K562 (cell line): ENCODE results near the gene MAGEB6B. TPM values are rescaled to one million over a fixed set of nuclear protein-coding genes. Genes with fewer than 3 reads are reported as not detected.

Experiments used
- ATAC-seq: fragments of 200-7000 bp; cut with Tn5 transposase; 3 replicates; pipeline ENCODE4 v1.9.1; 2020; ENCODE audit warnings: moderate library complexity
- BruUV-seq: library from RNA; stranded (reverse); fragments of 400-500 nt; replicated peaks from 2 replicates; lab custom pipeline; 2021; lab: Mats Ljungman, UMichigan
- CTCF ChIA-PET: fragments of 300-600 bp; formaldehyde crosslinking; extraction: SDS; loops from one replicate; lab custom pipeline; 2021; ENCODE audit warnings: low intra/inter-chr PET ratio; lab: Yijun Ruan, JAX
- POLR2A ChIA-PET: fragments of 300-600, 350-650 bp; sonication (Branson Sonifier 250); formaldehyde crosslinking; extraction: SDS; loops from one replicate; lab custom pipeline; 2021; ENCODE audit warnings: antibody characterized with exemption, inconsistent platforms; lab: Yijun Ruan, JAX
- DNase-seq, 4 experiments: peaks; one replicate each; pipeline versions ENCODE4 v3.0.0 to v3.0.0-alpha.2; 2011 to 2018; ENCODE audit warnings: low spot score in 3 of 4, mixed read lengths in 3 of 4; ENCODE audit errors: extremely low read depth in 1 of 4
- FAIRE-seq: peaks from 2 replicates; lab custom pipeline; 2011; peaks lifted over from hg19 to GRCh38; lab: Jason Lieb, UNC
- H2AFZ ChIP-seq: 2 replicates; pipeline ENCODE4 v1.6.0; 2011; ENCODE audit warnings: low read depth, low read length, control low read depth, inconsistent platforms
- H3K27ac ChIP-seq: fragments of 200-600 bp; 3 replicates; pipeline ENCODE4 v1.8.0; 2011; ENCODE audit warnings: low read depth, mild to moderate bottlenecking, control low read depth, inconsistent platforms, low read length, moderate library complexity, mixed read lengths; ENCODE audit errors: extremely low read depth
- H3K27me3 ChIP-seq, 2 experiments: fragments of 300-600 bp in 1 of 2; 2 replicates in 1 of 2; 3 replicates in 1 of 2; pipeline versions ENCODE4 v1.6.0 to v1.8.0; 2011; ENCODE audit warnings: inconsistent platforms in 2 of 2, low read length in 2 of 2, mild to moderate bottlenecking in 1 of 2, mixed read lengths in 1 of 2, moderate library complexity in 1 of 2; ENCODE audit not compliant: control insufficient read depth in 2 of 2, insufficient read depth in 2 of 2
- H3K36me3 ChIP-seq: fragments of 300-600 bp; 3 replicates; pipeline ENCODE4 v1.8.0; 2011; ENCODE audit warnings: mild to moderate bottlenecking, low read length, inconsistent platforms; ENCODE audit not compliant: control insufficient read depth, insufficient read depth
- H3K4me1 ChIP-seq, 2 experiments: fragments of 200-600 bp in 1 of 2; replicated peaks in 1 of 2; 2 replicates in 1 of 2; 3 replicates in 1 of 2; pipeline versions ENCODE4 v1.5.1 to v1.8.0; 2011; ENCODE audit warnings: inconsistent platforms in 2 of 2, low read length in 2 of 2, mild to moderate bottlenecking in 1 of 2, mixed read lengths in 1 of 2, moderate library complexity in 1 of 2; ENCODE audit not compliant: control insufficient read depth in 2 of 2, insufficient read depth in 2 of 2
- H3K4me2 ChIP-seq: 2 replicates; pipeline ENCODE4 v1.6.1; 2011; ENCODE audit warnings: low read length, control low read depth, inconsistent platforms, mixed read lengths; ENCODE audit not compliant: insufficient read depth
- H3K4me3 ChIP-seq: fragments of 200-600 bp; sonication (generic), shearing (Covaris generic); 2 replicates; pipeline ENCODE4 v1.5.1; 2016; ENCODE audit warnings: control low read depth, inconsistent platforms
- H3K79me2 ChIP-seq: fragments of 200-600 bp; 3 replicates; pipeline ENCODE4 v1.8.0; 2011; ENCODE audit warnings: low read length, inconsistent platforms; ENCODE audit not compliant: control insufficient read depth, insufficient read depth
- H3K9ac ChIP-seq, 2 experiments: 2 replicates each; pipeline versions ENCODE4 v1.6.0 to v1.6.1; 2011; ENCODE audit warnings: low read depth in 2 of 2, low read length in 2 of 2, control low read depth in 1 of 2, inconsistent platforms in 1 of 2, mild to moderate bottlenecking in 1 of 2, mixed read lengths in 1 of 2; ENCODE audit not compliant: insufficient read depth in 1 of 2
- H3K9me1 ChIP-seq: one replicate; pipeline ENCODE4 v1.6.0; 2011; ENCODE audit warnings: inconsistent platforms, mild to moderate bottlenecking, low read length, moderate library complexity; ENCODE audit not compliant: control insufficient read depth, insufficient read depth
- H3K9me3 ChIP-seq: replicated peaks from 2 replicates; pipeline ENCODE4 v1.5.1; 2011; ENCODE audit warnings: low read depth, low read length, inconsistent platforms; ENCODE audit not compliant: control insufficient read depth, insufficient read depth
- H4K20me1 ChIP-seq: replicated peaks from 2 replicates; pipeline ENCODE4 v1.6.1; 2011; ENCODE audit warnings: low read length, inconsistent platforms, mixed read lengths; ENCODE audit not compliant: control insufficient read depth, insufficient read depth
- ASH1L ChIP-seq: fragments of 450-650 bp; IDR thresholded peaks from 2 replicates; pipeline ENCODE4 v1.6.1; 2018; ENCODE audit warnings: borderline replicate concordance, mild to moderate bottlenecking, low read depth; ENCODE audit not compliant: partially characterized antibody
- CBFA2T3 ChIP-seq: fragments of 450-650 bp; IDR thresholded peaks from 2 replicates; pipeline ENCODE4 v1.6.1; 2017
- CCNT2 ChIP-seq: IDR thresholded peaks from 2 replicates; pipeline ENCODE4 v1.6.1; 2011; ENCODE audit warnings: borderline replicate concordance, low read depth, mild to moderate bottlenecking, moderate library complexity, mixed read lengths, low read length; ENCODE audit not compliant: insufficient read length; ENCODE audit errors: extremely low read depth
- GTF2A2 ChIP-seq: IDR thresholded peaks from 2 replicates; pipeline ENCODE4 v1.6.1; 2016; ENCODE audit warnings: mild to moderate bottlenecking, missing genetic modification characterization, missing compliant biosample characterization
- L3MBTL2 ChIP-seq: fragments of 450-650 bp; IDR thresholded peaks from 2 replicates; pipeline ENCODE4 v1.6.1; 2016; ENCODE audit warnings: mild to moderate bottlenecking, moderate library complexity
- NCOA4 ChIP-seq: fragments of 450-650 bp; IDR thresholded peaks from 2 replicates; pipeline ENCODE4 v1.6.1; 2018; ENCODE audit warnings: mild to moderate bottlenecking; ENCODE audit not compliant: partially characterized antibody
- PATZ1 ChIP-seq: fragments of 250-450 bp; sonication (Bioruptor Pico); IDR thresholded peaks from 2 replicates; pipeline ENCODE4 v1.5.0; 2020; ENCODE audit warnings: mild to moderate bottlenecking, borderline replicate concordance
- PHB ChIP-seq: fragments of 250-450 bp; sonication (Bioruptor Pico); IDR thresholded peaks from 2 replicates; pipeline ENCODE4 v1.5.0; 2021
- PTBP1 ChIP-seq: fragments of 200-400 bp; formaldehyde crosslinking; IDR thresholded peaks from 2 replicates; pipeline ENCODE4 v1.6.1; 2017; ENCODE audit warnings: low read depth, low read length
- PTTG1 ChIP-seq: fragments of 450-650 bp; IDR thresholded peaks from 2 replicates; pipeline ENCODE4 v1.6.1; 2016; ENCODE audit warnings: low read depth, mild to moderate bottlenecking, missing genetic modification characterization, missing compliant biosample characterization
- RHOXF2B ChIP-seq: fragments of 250-450 bp; sonication (Bioruptor Pico); conservative IDR thresholded peaks from 2 replicates; pipeline ENCODE4 v1.5.1; 2021
- ZNF274 ChIP-seq: IDR thresholded peaks from 2 replicates; pipeline ENCODE4 v1.6.1; 2011; ENCODE audit warnings: low read depth, mild to moderate bottlenecking, low read length, moderate library complexity, borderline replicate concordance
- ZNF354B ChIP-seq: fragments of 250-450 bp; sonication (Bioruptor Pico); IDR thresholded peaks from 2 replicates; pipeline ENCODE4 v1.4.0; 2020
- ZNF589 ChIP-seq: fragments of 200-800 bp; sonication (Bioruptor generic); IDR thresholded peaks from 2 replicates; pipeline ENCODE4 v1.6.1; 2016; ENCODE audit warnings: low read depth, missing genetic modification characterization, missing compliant biosample characterization
- ZNF75A ChIP-seq: fragments of 450-650 bp; formaldehyde crosslinking; IDR thresholded peaks from 2 replicates; pipeline ENCODE4 v1.4.0; 2020; ENCODE audit warnings: mild to moderate bottlenecking
- ZNF76 ChIP-seq: fragments of 250-450 bp; sonication (Bioruptor Pico); IDR thresholded peaks from 2 replicates; pipeline ENCODE4 v1.4.0; 2020; ENCODE audit warnings: mild to moderate bottlenecking, moderate library complexity, borderline replicate concordance
- WGBS: fragments of 100-300 bp; shearing (Covaris generic); methylation state at CpG from one replicate; pipeline ENCODE4 v1.1.6; 2016; ENCODE audit warnings: low coverage, mixed read lengths; ENCODE audit not compliant: insufficient coverage; ENCODE audit errors: missing lambda C conversion rate; 5-methylcytosine and 5-hydroxymethylcytosine counted together
- in situ Hi-C: fragments of 300-500 bp; cut with MboI; formaldehyde crosslinking; loops from 4 replicates; pipeline ENCODE4 v1.15.0; 2018; ENCODE audit warnings: inconsistent platforms, mixed read lengths
- intact Hi-C: fragments of 100-400 bp; cut with micrococcal nuclease; formaldehyde crosslinking; loops from 2 replicates; pipeline ENCODE4 v1.14.2; 2022
- polyA plus RNA-seq, 8 experiments: library from polyadenylated mRNA; depleted of rRNA in 4 of 8; stranded (reverse) in 5 of 8; unstranded in 3 of 8; fragments of >200 nt; fragmentation: Nextera tagmentation in 2 of 8; fragmentation: Illumina TruSeq in 1 of 8; extraction: Ambion mirVana in 2 of 8; extraction: Trizol in 1 of 8; gene quantifications; 2 replicates each; pipeline versions ENCODE4 v1.2.1 to v1.2.3, GENCODE V29; 2011 to 2014; ENCODE audit warnings: inconsistent platforms in 1 of 8, missing spikeins in 1 of 8
- total RNA-seq, 7 experiments: library from RNA; depleted of rRNA in 6 of 7; stranded (reverse); fragments of >200 nt in 6 of 7; fragmentation: Illumina TruSeq in 2 of 7; extraction: Trizol in 2 of 7; gene quantifications; 2 replicates each; pipeline versions ENCODE4 v1.2.1 to v1.2.3, GENCODE V29; 2011 to 2021; ENCODE audit warnings: low replicate concordance in 1 of 7
- TF ChIP-seq, protein P1 (sequence below), 2 experiments: fragments of 450-650 bp; IDR thresholded peaks; 2 replicates each; pipeline ENCODE4 v1.6.1; 2016

MAGEB6B gene
- total and polyA plus RNA-seq, 9 of the 15 experiments (the other 6 are each of a cell fraction or from before 2014, with no cell fraction given) = not detected

GRCh38 chrX:26138274-26138673, 22.1 kb upstream of the MAGEB6B start, which contains the start of gene MAGEB18:
MAGEB18 (plus strand) TSS chrX:26138343; CDS start chrX:26138986, 643 bp downstream.
- TF ChIP-seq PTTG1 (tag) = no peak
- TF ChIP-seq RHOXF2B (CRISPR knock-in tag) = no peak
- TF ChIP-seq PHB (CRISPR knock-in tag) = no peak
- no peak for TF ChIP-seq PTBP1
- TF ChIP-seq PATZ1 (CRISPR knock-in tag) = no peak
- TF ChIP-seq L3MBTL2 = no peak
- TF ChIP-seq ZNF274 = no peak
- no peak for TF ChIP-seq ZNF589 (CRISPR knock-in tag)
- no peak for TF ChIP-seq NCOA4
- no peak for TF ChIP-seq ASH1L
- no peak for TF ChIP-seq CBFA2T3
- no peak for TF ChIP-seq CCNT2
- no peak for TF ChIP-seq ZNF75A
- TF ChIP-seq ZNF354B (CRISPR knock-in tag) = no peak
- no peak for TF ChIP-seq GTF2A2
- TF ChIP-seq, protein P1, sequence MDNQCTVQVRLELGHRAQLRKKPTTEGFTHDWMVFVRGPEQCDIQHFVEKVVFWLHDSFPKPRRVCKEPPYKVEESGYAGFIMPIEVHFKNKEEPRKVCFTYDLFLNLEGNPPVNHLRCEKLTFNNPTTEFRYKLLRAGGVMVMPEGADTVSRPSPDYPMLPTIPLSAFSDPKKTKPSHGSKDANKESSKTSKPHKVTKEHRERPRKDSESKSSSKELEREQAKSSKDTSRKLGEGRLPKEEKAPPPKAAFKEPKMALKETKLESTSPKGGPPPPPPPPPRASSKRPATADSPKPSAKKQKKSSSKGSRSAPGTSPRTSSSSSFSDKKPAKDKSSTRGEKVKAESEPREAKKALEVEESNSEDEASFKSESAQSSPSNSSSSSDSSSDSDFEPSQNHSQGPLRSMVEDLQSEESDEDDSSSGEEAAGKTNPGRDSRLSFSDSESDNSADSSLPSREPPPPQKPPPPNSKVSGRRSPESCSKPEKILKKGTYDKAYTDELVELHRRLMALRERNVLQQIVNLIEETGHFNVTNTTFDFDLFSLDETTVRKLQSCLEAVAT (IDR thresholded peaks at IDR 0.05) = no peak
- TF ChIP-seq ZNF76 (CRISPR knock-in tag) = no peak
- no peak within 1 kb of the TSS for H3K9ac ChIP-seq
- H3K4me1 ChIP-seq = no peaks in the 10 kb centered on the region
- no peaks in the 10 kb centered on the region for H3K27me3 ChIP-seq
- CTCF ChIA-PET = no interaction called here
- in situ Hi-C loops (no loop called here), intact Hi-C loops (no loop called here)
- no TSS peak for BruUV-seq
- H3K9me3 ChIP-seq = no peaks in the 10 kb centered on the region
- no peak within 1 kb of the TSS for H3K4me2 ChIP-seq
- POLR2A ChIA-PET = no interaction called here
- H3K79me2 ChIP-seq = no peaks in the 10 kb centered on the region
- no peak within 1 kb of the TSS for H2AFZ ChIP-seq
- no peaks in the 10 kb centered on the region for H3K9me1 ChIP-seq
- no peak within 1 kb of the TSS for H3K27ac ChIP-seq
- ATAC-seq (no peak), FAIRE-seq (no peak), DNase-seq (no peak)
- H3K36me3 ChIP-seq = no peaks in the 10 kb centered on the region
- WGBS = 6% methylated on average over 6 of the region's 11 CpGs
- no peak within 1 kb of the TSS for H3K4me3 ChIP-seq
- H4K20me1 ChIP-seq = no peaks in the 10 kb centered on the region
